Activated CD4-positive, alpha-beta T cell treated with anti-CD3 and anti-CD28 coated beads, Interleukin-2, amount 50 U/mL, for 48 hours (primary cell): ENCODE results near the gene CYB561D2.

Source experiments
- DNase-seq, 2 experiments: peaks; one replicate each; pipeline ENCODE4 v3.0.0-alpha.2; 2020

The CYB561D2 gene

DNA sequence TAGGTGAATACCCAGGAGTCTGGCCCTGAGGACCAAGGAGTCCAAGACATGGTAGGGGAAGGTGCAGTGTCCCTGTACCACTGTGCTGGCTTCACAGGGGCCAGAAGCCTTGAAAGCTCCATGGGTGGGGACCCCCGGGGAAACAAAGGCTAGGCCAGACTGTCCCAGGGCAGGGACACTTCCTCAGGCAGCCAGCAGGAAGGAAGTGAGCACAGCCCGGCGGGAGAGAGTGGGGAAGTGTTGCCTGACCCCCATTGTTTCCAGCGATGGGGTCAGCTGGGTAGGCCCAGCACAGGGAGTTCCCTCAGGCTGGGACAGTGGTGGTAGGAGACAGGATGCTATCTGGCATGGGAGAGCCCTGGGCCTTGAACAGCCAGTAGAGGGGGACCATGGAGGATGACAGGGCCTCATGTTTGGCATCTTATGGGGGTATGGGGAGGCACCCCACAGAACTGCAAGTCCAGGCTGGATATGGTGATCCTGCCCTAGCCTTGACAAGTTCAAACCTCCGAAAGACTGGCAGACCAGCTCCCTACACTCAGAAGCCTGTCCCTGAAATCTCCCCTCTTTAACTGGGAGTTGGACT, 27.0 kb upstream of the CYB561D2 start:
- DNase-seq, result no peak

DNA sequence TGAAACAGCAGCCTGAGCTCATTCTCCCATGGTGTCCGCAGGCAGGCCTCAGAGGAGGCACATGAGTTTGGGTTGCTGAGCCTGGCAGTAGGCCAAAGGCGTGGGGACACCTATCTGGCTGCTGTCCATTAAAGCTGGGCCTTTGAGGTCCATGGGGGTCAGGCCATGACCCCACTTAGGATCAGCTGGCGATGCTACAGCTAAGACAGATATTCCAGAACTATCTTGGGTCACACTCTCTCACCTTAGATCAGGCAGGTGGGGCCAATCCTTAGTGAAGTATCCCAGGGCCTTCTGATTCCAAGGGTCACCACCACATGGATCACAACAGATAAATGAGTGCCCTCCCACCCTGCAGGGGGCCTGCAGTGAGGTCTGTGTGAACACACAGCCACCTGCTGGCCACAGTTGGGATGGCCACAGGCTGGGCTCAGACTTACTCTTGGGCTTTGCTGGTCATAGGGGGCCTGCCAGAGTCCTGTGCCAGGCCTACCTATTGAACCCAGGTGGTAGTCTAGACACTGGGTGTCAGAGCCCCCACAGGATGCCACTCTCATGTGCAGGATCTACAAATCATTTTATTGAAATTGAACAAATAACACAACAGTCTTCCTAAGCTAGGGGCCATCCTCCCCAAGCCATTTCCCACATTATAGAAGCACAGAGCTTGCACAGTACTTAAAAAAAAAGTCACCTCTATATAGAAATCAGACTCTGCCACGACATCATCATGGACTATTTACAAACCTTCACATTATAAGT, 26.1 kb upstream of the CYB561D2 start:
- DNase-seq, result peak; percentile 68 to 76

DNA sequence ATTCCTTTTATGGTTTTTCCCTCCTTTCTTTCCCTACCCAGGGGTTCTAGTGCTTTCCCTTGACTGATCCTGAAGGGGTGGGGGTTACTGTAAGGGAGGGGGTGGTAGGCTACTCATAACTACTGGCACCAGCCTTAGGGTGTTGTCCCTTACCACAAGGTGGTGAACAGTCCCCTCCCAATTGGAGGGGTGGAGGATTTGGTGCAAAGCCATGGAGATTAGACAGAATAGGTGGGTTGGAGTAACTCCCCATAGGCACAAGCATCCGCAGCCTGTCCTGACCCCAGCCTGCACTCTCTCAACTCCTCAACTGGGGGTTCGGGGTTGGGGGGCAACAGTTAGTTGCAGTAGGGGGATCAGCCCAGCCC, 25.6 kb upstream of the CYB561D2 start:
- DNase-seq, result no peak

DNA sequence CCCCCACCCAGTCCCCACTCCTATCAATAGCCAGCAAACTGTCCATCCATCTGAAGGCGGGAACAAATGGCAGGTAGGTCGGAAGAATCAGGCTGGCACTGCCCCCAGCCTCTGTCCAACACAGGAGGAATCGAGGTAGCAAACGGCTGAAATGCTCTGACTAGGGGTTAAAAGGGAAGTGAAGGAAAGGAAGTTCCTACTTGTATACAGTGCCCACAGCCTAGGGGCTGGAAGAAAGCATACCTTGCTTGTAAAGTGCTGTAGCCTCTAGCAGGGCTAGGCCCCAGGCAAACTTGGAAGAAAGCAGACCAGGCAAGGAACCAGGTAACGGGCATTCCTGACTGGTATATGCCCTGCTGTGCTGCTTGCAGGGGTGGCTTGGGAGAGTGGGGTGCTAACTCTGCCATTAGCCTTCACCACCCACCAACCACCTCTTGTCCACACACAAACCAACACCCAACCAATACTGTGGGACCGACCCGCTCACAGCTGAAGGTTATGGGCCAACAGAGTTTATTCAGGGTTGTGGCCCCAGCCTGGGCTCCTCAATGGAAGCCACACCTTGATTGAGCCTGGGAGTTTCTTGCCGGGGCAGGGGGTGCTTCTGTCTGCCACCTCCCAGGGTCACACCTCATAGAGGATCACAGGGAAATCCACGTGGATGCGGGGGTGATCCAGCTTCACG, 25.0 kb upstream of the CYB561D2 start:
- no peak for DNase-seq

DNA sequence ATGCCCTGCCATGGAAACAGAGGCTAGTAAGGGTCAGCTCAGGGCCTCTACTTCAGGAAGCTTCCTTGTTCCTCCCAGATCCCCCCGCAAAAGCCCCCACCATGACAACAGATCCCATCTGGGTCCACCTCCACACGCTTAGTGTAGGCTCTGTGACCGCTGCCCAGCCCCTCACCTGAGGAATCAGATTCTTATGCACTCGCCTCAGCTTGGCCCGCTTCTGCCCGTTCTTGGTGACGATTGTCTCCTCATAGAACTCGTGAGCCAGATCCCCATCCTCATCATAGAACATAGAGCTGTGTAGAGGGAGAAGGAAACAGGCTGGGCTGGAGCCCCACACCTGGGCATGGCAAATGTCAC, 24.5 kb upstream of the CYB561D2 start:
- no peak for DNase-seq

DNA sequence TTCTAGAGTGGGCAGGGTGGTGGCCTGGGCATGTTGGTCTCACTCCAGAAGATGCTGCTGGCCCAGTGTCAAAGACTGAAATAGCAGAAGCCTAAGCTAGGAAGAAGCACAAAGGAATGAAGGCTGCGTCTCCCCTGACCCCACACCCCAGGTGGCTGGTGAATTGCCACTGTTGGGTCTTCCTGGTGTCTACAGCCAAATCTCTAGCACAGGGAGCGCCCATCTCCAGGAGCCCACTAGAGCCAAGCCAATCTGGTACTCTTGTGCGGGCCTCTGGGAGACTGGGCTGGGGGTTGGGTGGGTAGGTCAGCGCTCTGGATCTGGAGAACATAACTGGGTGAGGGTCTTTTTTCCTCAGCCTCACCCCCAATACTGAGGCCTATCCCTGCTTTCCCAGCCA, 23.5 kb upstream of the CYB561D2 start:
- DNase-seq, result no peak

DNA sequence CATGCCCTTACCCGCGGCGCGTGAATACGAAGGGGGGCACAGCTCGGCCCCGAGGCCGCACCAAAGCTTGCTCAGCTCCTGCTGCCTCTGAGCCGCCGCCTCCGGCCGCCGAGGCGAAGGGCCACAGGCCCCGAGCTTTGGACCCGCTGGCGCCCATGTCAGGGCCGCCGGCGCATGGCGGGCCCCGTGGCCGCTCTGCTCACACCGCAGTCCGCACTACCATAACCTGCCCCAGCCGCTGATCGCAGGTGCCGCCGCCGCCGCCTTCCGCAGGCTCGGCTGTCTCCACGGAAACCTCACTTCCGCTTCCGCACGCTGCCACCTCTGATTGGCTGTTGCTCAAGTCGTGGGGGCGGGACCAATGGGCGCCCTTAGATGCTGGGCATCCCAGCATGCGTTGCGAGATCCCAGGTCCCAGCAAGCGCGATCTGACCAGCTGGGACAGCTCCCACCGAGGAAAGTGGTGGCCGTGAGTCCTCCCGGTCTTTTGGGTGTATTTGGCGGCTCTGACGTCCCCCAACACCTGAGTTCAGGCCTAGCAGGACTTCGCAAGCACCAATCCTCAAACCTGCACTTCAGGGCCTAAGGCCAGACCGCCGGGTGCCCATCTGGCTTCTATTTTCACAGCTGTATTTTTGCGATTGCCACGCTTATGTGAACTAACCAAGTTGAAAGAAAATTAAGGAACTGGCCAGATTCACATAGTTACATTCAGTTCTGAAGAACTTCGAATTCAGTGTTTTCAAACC, 22.5 kb upstream of the CYB561D2 start, which contains the start of gene TUSC2:
Gene TUSC2, minus strand, starts transcription at position 281 of the 749 bp plus-strand sequence. Its CDS starts 124 bp downstream, at position 157.
- DNase-seq, result peak; percentile 96 to 97

DNA sequence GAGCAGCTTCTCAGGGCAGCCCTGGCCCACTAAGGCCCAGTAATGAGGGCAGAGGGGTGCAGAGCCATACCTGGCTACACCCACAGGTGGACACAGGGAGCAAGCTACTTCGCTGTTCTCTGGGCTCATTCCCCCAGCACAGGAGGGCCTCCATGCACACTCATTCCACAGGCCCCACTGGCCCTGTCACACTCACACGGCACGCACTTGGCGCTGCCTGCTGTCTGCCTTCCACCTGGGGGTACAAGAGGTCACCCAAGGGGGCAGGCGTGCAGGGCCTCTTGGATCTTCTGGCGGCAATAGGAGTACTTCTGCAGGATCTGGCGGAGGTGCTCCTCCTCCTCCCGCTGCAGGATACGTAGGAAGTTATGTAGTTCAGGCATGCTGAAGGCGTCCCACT, 20.3 kb upstream of the CYB561D2 start:
- DNase-seq, result no peak

DNA sequence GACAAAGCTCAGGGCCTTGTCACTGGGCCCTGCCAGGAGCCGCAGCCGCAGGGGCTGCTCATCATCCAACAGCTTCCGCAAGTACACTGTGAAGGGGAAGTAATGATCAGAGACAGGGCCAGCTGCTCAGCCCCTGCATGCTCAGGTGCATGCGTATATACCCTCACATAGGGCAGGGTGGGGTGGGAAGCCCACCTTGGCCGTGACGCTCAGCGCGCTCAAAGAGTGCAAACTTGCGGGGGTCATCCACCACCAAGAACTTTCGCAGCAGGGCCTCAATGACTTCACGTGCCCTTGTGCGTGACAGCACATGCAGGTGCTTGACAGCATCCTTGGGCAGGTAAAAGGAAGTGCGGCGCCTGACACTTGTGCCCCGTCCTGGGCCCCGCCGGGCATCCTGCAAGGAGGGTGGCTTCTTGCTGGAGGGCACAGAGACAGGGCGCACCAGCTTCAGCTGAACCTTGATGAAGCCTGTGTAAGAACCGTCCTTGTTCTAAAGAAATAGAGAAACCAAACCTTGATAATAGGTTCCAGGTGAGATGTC, 19.2 kb upstream of the CYB561D2 start:
- DNase-seq, result no peak

DNA sequence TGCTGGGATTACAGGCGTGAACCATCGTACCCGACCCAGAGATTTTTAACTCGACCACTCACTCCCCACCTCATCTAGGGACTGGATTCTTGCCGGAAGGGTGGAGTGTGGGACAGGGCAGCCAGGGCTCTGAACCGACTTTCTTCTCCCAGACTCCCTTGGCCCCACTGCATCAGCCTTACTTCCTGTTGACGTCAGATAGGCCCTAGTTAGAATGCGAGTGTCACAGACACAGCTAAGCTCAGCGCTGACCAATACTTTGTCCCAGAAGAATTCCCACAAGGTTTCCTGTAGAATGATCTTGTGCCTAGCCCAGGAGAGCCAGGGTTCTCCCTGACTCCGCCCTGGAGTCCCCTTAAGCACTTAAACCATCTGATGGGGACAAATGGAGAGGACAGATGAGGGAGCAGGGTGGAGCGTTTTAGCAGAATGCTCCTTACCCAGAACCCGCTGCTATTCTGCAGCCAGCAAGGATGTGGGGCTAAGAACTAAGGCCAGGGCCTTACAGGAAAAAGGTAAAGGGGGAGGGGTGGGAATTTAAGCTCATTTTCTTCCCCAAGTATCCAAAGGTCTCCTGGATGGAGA, 16.8 kb upstream of the CYB561D2 start:
- no peak for DNase-seq

DNA sequence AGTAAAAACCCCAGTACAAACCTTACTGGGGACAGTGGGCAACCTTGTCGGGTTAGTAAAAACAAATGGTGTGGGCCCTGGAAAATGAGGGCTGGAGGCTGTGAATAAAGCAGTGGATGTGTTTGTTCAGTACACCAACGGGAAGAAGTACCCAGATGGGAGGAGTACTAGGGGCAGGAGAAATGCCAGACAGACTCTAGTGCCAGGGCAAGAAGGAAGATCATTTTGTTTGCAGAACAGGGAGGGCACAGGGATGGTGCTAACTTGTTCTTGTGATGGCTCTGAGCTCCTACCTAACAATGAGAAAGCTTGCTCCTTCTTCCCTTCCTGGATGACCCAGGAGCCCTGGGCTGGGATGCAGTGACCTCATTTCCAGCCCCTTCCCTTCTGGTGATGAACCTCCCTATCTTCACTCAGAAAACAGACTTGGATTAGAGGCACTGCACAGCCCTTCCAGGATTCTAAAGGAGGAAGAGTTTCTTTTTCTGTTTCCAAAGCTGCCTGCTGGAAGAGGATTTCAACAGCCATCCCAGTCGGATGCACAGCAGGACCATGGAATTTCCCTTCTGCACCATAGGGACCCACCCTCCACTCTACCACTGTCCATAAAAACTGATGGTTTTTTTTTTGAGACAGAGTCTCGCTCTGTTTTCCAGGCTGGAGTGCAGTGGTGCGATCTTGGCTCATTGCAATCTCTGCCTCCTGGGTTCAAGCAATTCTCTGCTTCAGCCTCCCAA, 16.2 kb upstream of the CYB561D2 start:
- no peak for DNase-seq

DNA sequence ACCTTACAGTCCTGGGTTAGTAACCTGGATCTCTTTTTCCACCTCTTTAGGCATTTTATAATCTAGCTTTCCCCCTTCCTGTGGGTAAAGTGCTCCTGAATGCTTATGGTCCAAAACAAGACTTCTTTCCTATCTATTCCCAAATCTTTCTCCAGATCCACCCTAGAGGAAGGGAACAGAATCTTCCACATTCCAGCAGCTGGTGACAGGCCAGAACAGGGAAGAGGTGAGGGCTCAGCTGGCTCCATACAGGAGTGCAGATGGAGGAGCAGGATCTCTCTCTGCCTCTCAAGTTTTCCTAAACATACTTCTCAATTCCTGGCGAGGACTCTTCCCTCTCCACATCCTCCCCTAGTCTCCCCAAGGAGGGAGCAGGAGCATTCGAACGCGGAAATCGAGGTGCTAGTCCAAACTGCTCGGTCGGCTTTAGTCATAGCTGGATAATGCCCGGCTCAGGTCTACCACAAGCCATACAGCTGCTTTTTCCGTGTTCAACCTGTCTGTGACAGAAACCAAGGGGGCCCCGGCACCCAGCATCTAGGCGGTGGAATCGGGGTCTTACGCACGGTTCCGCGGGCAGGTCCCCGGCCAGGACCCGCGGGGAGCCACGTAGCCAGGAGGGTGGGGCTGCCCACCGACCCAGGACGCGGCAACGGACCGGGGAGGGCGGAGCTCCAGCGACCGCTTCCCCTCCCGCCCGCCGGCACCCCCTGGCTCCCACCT, 14.0 kb upstream of the CYB561D2 start:
- DNase-seq, result no peak

DNA sequence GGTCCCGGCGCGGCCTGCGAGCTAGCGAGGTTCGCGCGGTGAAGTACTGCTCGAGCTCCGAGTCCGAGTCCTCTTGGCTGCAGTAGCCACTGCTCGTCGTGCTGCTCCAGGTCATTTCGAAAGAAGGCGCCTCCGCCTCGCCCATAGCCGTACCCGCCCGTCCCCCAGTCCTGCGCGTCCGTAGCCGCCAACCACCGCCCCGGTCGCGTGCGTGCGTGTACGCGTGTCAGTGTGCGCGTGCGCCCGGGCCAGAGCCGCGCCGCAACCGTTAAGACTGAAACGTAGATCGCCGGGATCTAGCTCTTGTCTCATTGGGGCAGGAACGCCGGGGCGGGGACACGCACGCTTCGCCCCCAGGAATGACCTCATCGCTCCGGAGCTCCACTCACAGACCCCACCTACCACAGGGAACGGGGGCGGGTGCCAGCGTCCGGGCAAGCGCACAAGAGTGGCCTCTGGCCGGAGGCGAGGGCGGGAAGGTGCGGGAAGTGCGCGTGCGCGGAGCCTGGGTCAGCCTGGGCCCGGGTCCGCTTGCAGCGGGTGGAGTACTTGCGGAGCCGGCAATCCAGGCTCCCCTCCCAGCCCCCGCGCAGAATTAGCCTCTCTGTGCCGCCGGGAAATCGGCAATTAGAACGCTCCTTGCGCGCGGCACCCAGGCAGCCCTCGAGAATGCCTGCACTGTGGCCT, 13.3 kb upstream of the CYB561D2 start:
- DNase-seq, result peak; percentile 98 to 99

DNA sequence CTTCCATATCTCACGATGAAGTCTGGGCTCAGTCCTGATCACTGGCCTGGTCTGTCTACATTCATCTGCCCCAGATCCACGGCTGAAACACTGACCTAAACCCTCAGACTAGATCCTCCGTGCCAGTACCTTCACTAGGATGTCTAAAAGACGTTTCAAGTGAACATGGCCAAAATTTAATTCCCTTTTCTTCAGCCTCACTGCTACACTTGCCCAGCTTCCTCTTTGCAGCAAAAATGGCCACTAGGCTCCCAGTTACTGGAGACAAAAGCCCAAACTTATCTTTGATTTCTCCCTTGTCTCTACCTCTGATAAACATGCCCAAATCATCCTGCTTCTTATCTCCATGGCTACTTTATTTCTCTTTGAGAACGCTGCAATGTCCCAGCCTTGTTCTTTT, 11.7 kb upstream of the CYB561D2 start:
- no peak for DNase-seq

DNA sequence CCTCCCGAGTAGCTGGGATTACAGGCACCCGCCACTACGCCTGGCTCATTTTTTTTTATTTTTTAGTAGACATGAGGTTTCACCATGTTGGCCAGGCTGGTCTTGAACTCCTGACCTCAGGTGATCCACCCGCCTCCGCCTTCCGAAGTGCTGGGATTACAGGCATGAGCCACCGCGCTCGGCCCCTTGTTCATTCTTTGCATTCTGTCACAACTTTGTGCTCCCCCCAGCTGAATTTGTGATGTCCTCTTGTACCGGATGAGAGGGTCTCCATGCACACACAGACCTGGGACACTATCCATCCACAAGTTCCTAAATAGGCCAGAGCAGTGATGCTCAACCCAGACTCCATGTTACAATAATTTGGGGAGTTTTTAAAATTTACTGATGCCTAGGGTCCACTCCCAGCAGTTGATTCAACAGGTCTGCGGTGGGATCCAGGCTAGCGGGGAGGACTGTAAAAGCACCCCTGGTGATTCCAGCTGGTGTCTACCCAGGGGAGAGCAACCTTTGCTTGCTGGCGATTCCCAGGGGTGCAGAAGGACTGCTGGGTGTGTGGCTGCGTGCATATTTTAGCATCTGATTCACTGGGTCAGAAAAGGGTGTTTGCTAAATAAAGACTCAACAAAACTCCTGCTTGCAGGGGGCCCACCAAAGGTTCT, 11.0 kb upstream of the CYB561D2 start:
- DNase-seq, result no peak

DNA sequence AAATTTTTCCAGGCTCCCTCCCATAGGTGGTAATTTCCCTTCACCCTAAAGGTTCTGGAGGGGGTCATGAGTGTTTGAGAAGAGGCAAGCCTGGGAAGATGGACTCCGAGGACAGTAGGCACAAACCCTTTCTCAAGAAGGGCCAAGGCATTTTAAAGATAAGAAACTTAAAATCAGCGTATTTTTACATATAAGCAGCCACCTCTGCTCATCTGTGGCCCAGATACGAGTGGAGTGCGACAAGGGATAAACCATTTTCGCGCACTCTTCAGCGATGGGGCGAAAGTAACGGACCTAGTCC, 10.6 kb upstream of the CYB561D2 start:
- DNase-seq, result no peak

DNA sequence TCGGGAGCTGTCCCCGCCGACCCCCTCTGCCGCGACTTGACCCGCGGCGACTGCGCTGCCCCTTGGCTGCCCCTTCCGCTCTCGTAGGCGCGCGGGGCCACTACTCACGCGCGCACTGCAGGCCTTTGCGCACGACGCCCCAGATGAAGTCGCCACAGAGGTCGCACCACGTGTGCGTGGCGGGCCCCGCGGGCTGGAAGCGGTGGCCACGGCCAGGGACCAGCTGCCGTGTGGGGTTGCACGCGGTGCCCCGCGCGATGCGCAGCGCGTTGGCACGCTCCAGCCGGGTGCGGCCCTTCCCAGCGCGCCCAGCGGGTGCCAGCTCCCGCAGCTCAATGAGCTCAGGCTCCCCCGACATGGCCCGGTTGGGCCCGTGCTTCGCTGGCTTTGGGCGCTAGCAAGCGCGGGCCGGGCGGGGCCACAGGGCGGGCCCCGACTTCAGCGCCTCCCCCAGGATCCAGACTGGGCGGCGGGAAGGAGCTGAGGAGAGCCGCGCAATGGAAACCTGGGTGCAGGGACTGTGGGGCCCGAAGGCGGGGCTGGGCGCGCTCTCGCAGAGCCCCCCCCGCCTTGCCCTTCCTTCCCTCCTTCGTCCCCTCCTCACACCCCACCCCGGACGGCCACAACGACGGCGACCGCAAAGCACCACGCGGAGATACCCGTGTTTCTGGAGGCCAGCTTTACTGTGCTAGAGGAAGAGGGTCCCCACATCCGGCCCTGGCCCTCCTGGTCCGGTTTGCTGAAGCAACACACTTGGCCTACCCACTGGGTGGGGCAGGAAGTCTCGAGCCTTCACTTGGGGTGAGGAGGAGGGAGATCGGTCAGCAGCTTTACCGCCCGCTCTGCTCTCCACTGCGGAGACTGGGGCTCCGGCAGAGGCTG, 10.0 kb upstream of the CYB561D2 start, which contains the start of gene RASSF1:
Gene RASSF1, minus strand, starts transcription at position 389 of the 882 bp plus-strand sequence. Its CDS starts 31 bp downstream, at position 358.
- peak; percentile 78 to 86 for DNase-seq

DNA sequence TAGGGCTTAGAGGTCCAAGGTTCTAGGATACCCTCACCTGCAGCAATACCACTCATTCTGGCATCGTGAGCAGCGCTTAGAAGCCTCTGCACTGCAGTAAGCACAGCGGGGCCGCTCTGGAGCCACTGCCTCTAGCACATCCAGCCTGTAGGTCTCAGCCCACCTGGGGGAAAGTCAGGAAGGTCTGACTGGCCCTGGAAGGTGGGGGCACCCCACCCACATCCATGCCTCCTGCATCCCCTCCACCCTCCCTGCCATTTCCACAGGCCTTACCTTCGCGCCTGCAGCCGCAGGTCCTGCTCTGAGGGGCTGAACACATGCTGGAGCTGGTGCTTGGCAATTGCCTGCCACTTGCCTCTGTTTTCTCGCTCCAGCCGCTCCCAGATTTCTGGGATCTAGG, 9.1 kb upstream of the CYB561D2 start:
- DNase-seq, result no peak

DNA sequence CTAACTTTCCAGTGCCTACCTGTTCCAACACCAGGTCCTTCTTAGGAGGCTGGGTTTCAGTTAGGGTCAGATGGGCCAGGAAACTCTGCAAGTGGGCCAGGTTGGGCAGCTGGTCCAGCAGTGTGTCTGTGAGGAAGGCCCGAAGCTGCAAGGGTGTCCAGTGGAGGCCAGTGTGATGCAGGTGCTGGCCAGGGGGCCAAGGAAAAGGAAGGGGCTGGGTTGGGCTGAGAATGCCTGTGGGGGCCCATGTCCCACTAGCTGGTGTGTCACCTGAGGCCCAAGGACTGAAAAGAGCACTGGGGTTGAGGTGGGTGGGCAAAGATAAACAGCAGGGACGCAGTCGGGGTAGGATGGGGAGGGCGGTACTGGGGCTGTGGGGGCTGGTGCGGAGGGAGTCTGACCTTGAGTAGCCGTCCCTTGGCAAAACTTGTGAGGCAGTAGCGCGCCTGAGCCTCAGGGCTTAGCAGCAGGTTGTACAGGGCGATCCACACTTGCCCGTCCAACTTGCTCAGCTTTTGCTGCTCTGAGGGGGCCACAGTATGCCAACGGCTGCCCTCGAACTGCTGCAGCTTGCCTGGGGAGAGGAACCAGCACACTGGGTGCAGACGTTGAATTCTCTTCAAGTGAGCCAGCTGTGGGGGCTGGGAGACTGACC, 8.5 kb upstream of the CYB561D2 start:
- no peak for DNase-seq
